Naive thymus-derived CD4-positive, alpha-beta T cell (primary cell): ENCODE results near the gene PSMB11. TPM values are rescaled to one million over a fixed set of nuclear protein-coding genes. Genes with fewer than 3 reads are reported as not detected.
A peak's percentile ranks its signal among the peaks of the same experiment; 100 is the strongest.
"Not testable (repeated sequence)": the region's sequence is repeated elsewhere in the genome, so short reads cannot be mapped to it uniquely, and the experiment has no call there.

Experiments used
- ATAC-seq: fragments of 150-1000 bp; cut with Tn5 transposase; 2 replicates; pipeline ENCODE4 v1.10.0; 2021; ENCODE audit warnings: mild to moderate bottlenecking, moderate library complexity
- CTCF ChIA-PET: fragments of 350-600 bp; sonication (Branson Sonifier 250); formaldehyde crosslinking; loops from one replicate; lab custom pipeline; 2021; ENCODE audit warnings: antibody characterized with exemption; lab: Charles Lee
- POLR2A ChIA-PET: fragments of 350-600 bp; sonication (Branson Sonifier 250); formaldehyde crosslinking; loops from one replicate; lab custom pipeline; 2021; ENCODE audit warnings: antibody characterized with exemption, inconsistent platforms; lab: Charles Lee
- DNase-seq, 9 donors: peaks; one replicate each; pipeline versions ENCODE4 v3.0.0 to v3.0.0-alpha.2; 2020 to 2022; ENCODE audit warnings: mixed read lengths in 1 of 9
- H3K27ac ChIP-seq: one replicate; pipeline ENCODE4 v1.7.0; 2013; ENCODE audit warnings: mild to moderate bottlenecking, low read depth, low read length, moderate library complexity
- H3K27me3 ChIP-seq, 2 donors: one replicate each; pipeline ENCODE4 v1.7.0; 2013; ENCODE audit warnings: low read length in 2 of 2, mild to moderate bottlenecking in 2 of 2, moderate library complexity in 2 of 2; ENCODE audit not compliant: control insufficient read depth in 2 of 2, insufficient read depth in 2 of 2
- H3K36me3 ChIP-seq, 3 experiments: 1 replicate in 2 of 3; 2 replicates in 1 of 3; pipeline ENCODE4 v1.7.0; 2013; ENCODE audit warnings: low read length in 3 of 3, mild to moderate bottlenecking in 3 of 3, moderate library complexity in 1 of 3; ENCODE audit not compliant: insufficient read depth in 3 of 3, control insufficient read depth in 2 of 3
- H3K4me1 ChIP-seq, 2 donors: one replicate each; pipeline ENCODE4 v1.7.0; 2013; ENCODE audit warnings: low read length in 2 of 2, mild to moderate bottlenecking in 2 of 2, moderate library complexity in 1 of 2; ENCODE audit not compliant: control insufficient read depth in 2 of 2, insufficient read depth in 2 of 2
- H3K4me3 ChIP-seq: 2 replicates; pipeline ENCODE4 v1.7.0; 2013; ENCODE audit warnings: mild to moderate bottlenecking, low read length
- H3K9me3 ChIP-seq, 3 experiments: 1 replicate in 2 of 3; 2 replicates in 1 of 3; pipeline ENCODE4 v1.7.0; 2013; ENCODE audit warnings: low read length in 3 of 3; ENCODE audit not compliant: control insufficient read depth in 2 of 3
- H3K27ac Mint-ChIP-seq, 9 donors: one replicate each; pipeline ENCODE4 v1.8.0; 2020 to 2022; ENCODE audit warnings: mixed read lengths in 9 of 9, mild to moderate bottlenecking in 8 of 9, moderate library complexity in 5 of 9, inconsistent platforms in 2 of 9
- H3K27me3 Mint-ChIP-seq, 5 donors: one replicate each; pipeline ENCODE4 v1.8.0; 2021 to 2022; ENCODE audit warnings: mixed read lengths in 5 of 5, mild to moderate bottlenecking in 1 of 5
- H3K36me3 Mint-ChIP-seq, 5 donors: one replicate each; pipeline ENCODE4 v1.8.0; 2020 to 2022; ENCODE audit warnings: mixed read lengths in 5 of 5, mild to moderate bottlenecking in 3 of 5, inconsistent platforms in 1 of 5
- H3K4me1 Mint-ChIP-seq, 7 donors: one replicate each; pipeline ENCODE4 v1.8.0; 2020 to 2022; ENCODE audit warnings: mixed read lengths in 7 of 7, mild to moderate bottlenecking in 3 of 7, inconsistent platforms in 1 of 7
- H3K4me3 Mint-ChIP-seq, 10 donors: one replicate each; pipeline ENCODE4 v1.8.0; 2020 to 2022; ENCODE audit warnings: mild to moderate bottlenecking in 10 of 10, mixed read lengths in 10 of 10, moderate library complexity in 6 of 10, inconsistent platforms in 2 of 10
- H3K9me3 Mint-ChIP-seq, 11 donors: one replicate each; pipeline ENCODE4 v1.8.0; 2020 to 2022; ENCODE audit warnings: mixed read lengths in 11 of 11, mild to moderate bottlenecking in 4 of 11, inconsistent platforms in 1 of 11, moderate library complexity in 1 of 11
- intact Hi-C, 2 donors: fragments of 100-400 bp; cut with micrococcal nuclease; formaldehyde crosslinking; loops; one replicate each; pipeline ENCODE4 v1.15.1; 2023
- polyA plus RNA-seq, 2 donors: library from polyadenylated mRNA; unstranded; fragments of 300-500 nt; fragmentation: Illumina TruSeq; gene quantifications; one replicate each; pipeline ENCODE4 v1.2.3, GENCODE V29; 2021
- total RNA-seq, 6 experiments: library from RNA in 5 of 6; stranded (reverse) in 5 of 6; gene quantifications; 1 replicate in 5 of 6; 2 replicates in 1 of 6; pipeline ENCODE4 v1.2.3 and lab custom pipeline; 2021 to 2026

PSMB11 gene
- total and polyA plus RNA-seq, 7 experiments from 2014 or later, result 0.32 to 1.2 (median 0.69) TPM; not detected in 1

- Histone ChIP-seq H3K36me3 (no peaks in the 10 kb centered on the region), H3K27ac (peak within 1 kb of the TSS; percentile 68), H3K9me3 (no peaks in the 10 kb centered on the region), H3K4me1 (peaks cover 9 to 25% of the 10 kb centered on the region in 2 donors), H3K4me3 (peak within 1 kb of the TSS; percentile 82), H3K27me3 (no peaks in the 10 kb centered on the region)
- POLR2A ChIA-PET, result interaction anchor here (0.6 to 5.8 kb wide), 6 partner anchors 12 to 61 kb away, joined by 3 to 37 read pairs (median 3); no protein-coding TSS in a partner anchor
- Mint-ChIP-seq H3K9me3 (no peaks in the 10 kb centered on the region), H3K27me3 (no peaks in the 10 kb centered on the region), H3K4me3 (peak within 1 kb of the TSS; percentile 89 to 100 (median 94)), H3K36me3 (peaks cover 0 to under 1% (median 0%) of the 10 kb centered on the region in 5 donors), H3K27ac (peak within 1 kb of the TSS; percentile 92 to 99 (median 98)), H3K4me1 (peaks cover 12 to 56% (median 49%) of the 10 kb centered on the region in 7 donors)
- DNase-seq, result peak; percentile 59 to 84 (median 74)
- intact Hi-C loops, result loop anchor here in 1 of 2 donors (5.0 kb wide), 1 partner anchor 1743 kb away; the partner anchor contains the start of gene HNRNPC
- CTCF ChIA-PET, result interaction anchor here (0.7 kb wide), 1 partner anchor 57 kb away, joined by 4 read pairs; no protein-coding TSS in a partner anchor
- peak; percentile 28 for ATAC-seq
Measured at GRCh38 chr14:23009939-23010726, 31.9 kb upstream of the PSMB11 start, which contains the start of gene C14orf93. Gene C14orf93, minus strand, starts transcription at chr14:23010143. Its CDS starts 11,120 bp downstream, at chr14:22999023.

GRCh38 chr14:23013054-23013748 lies 28.8 kb upstream of the PSMB11 start:
- peaks cover 12 to 43% (median 37%) of the 10 kb centered on the region in 7 donors for H3K4me1 Mint-ChIP-seq
- H3K27me3 Mint-ChIP-seq, result no peaks in the 10 kb centered on the region
- H3K27ac ChIP-seq, result no peak overlapping the region
- ChIA-PET POLR2A (interaction anchor here (3.1 to 5.8 kb wide), 2 partner anchors 9 to 15 kb away, joined by 10 to 37 read pairs; no protein-coding TSS in a partner anchor), CTCF (interaction anchor here (1.0 to 1.5 kb wide), 2 partner anchors 10 to 42 kb away, joined by 3 read pairs; no protein-coding TSS in a partner anchor)
- ATAC-seq, result no peak
- H3K4me1 ChIP-seq, result peaks cover 3 to 18% of the 10 kb centered on the region in 2 donors
- no peaks in the 10 kb centered on the region for H3K36me3 Mint-ChIP-seq
- H3K4me3 Mint-ChIP-seq, result no peak overlapping the region
- no peak for DNase-seq
- no peaks in the 10 kb centered on the region for H3K27me3 ChIP-seq
- peak overlapping the region in 8 of 9 donors; percentile 2 to 58 (median 14) for H3K27ac Mint-ChIP-seq
- intact Hi-C loops, result no loop called here
- no peaks in the 10 kb centered on the region for H3K9me3 ChIP-seq
- no peaks in the 10 kb centered on the region for H3K9me3 Mint-ChIP-seq
- no peak overlapping the region for H3K4me3 ChIP-seq
- H3K36me3 ChIP-seq, result no peaks in the 10 kb centered on the region

- H3K36me3 ChIP-seq, DNase-seq, H3K36me3 Mint-ChIP-seq, intact Hi-C loops, H3K4me3 Mint-ChIP-seq, H3K9me3 ChIP-seq, H3K9me3 Mint-ChIP-seq, ATAC-seq, H3K27ac ChIP-seq, H3K4me3 ChIP-seq, H3K27me3 ChIP-seq, H3K27me3 Mint-ChIP-seq: not testable (repeated sequence)
- peaks cover 8 to 39% (median 32%) of the 10 kb centered on the region in 7 donors for H3K4me1 Mint-ChIP-seq
- H3K27ac Mint-ChIP-seq, result peak overlapping the region in 1 of 9 donors; percentile 2
- ChIA-PET POLR2A (interaction anchor here (5.8 kb wide), 1 partner anchor 8 kb away, joined by 37 read pairs; no protein-coding TSS in a partner anchor), CTCF (interaction anchor here (1.5 kb wide), 1 partner anchor 10 kb away, joined by 3 read pairs; no protein-coding TSS in a partner anchor)
- H3K4me1 ChIP-seq, result peaks cover 3 to 14% of the 10 kb centered on the region in 2 donors
Measured at GRCh38 chr14:23013749-23014054, 28.3 kb upstream of the PSMB11 start.

- Histone ChIP-seq H3K4me1 (peaks cover 0 to 15% of the 10 kb centered on the region in 2 donors), H3K9me3 (no peaks in the 10 kb centered on the region), H3K27me3 (no peaks in the 10 kb centered on the region), H3K36me3 (no peaks in the 10 kb centered on the region), H3K27ac (peak overlapping the region; percentile 49), H3K4me3 (no peak overlapping the region)
- POLR2A ChIA-PET, result interaction anchor here (0.7 to 5.8 kb wide), 6 partner anchors 6 to 19 kb away, joined by 3 to 37 read pairs (median 12); partner anchors contain the start of gene PSMB5
- intact Hi-C loops, result no loop called here
- Mint-ChIP-seq H3K4me3 (peak overlapping the region; percentile 25 to 78 (median 72)), H3K27me3 (no peaks in the 10 kb centered on the region), H3K9me3 (no peaks in the 10 kb centered on the region), H3K4me1 (peaks cover 4 to 30% (median 22%) of the 10 kb centered on the region in 7 donors), H3K36me3 (no peaks in the 10 kb centered on the region), H3K27ac (peak overlapping the region in 8 of 9 donors; percentile 81 to 93 (median 89))
- CTCF ChIA-PET, result interaction anchor here (2.1 kb wide), 2 partner anchors 9 to 14 kb away, joined by 5 to 7 read pairs; no protein-coding TSS in a partner anchor
- DNase-seq (peak in 1 of 9 donors; percentile 20), ATAC-seq (no peak)
Measured at GRCh38 chr14:23015618-23016017, 26.4 kb upstream of the PSMB11 start.

GRCh38 chr14:23017091-23017490 lies 24.9 kb upstream of the PSMB11 start:
- Mint-ChIP-seq H3K4me3 (no peak overlapping the region), H3K36me3 (no peaks in the 10 kb centered on the region), H3K9me3 (no peaks in the 10 kb centered on the region), H3K27ac (peak overlapping the region in 2 of 9 donors; percentile 65 to 73), H3K27me3 (no peaks in the 10 kb centered on the region), H3K4me1 (peaks cover 15 to 40% (median 32%) of the 10 kb centered on the region in 7 donors)
- ChIA-PET POLR2A (interaction anchor here (1.6 to 3.5 kb wide), 2 partner anchors 10 to 14 kb away, joined by 4 to 37 read pairs; no protein-coding TSS in a partner anchor), CTCF (interaction anchor here (0.6 to 2.1 kb wide), 3 partner anchors 12 to 43 kb away, joined by 5 to 7 read pairs (median 5); no protein-coding TSS in a partner anchor)
- Histone ChIP-seq H3K9me3 (no peaks in the 10 kb centered on the region), H3K27me3 (no peaks in the 10 kb centered on the region), H3K36me3 (no peaks in the 10 kb centered on the region), H3K4me3 (no peak overlapping the region), H3K27ac (no peak overlapping the region), H3K4me1 (peaks cover 0 to 29% of the 10 kb centered on the region in 2 donors)
- DNase-seq (no peak), ATAC-seq (no peak)
- intact Hi-C loops, result no loop called here

- Mint-ChIP-seq H3K36me3 (no peaks in the 10 kb centered on the region), H3K27ac (peak overlapping the region in 3 of 9 donors; percentile 36 to 46 (median 42)), H3K4me1 (peaks cover 20 to 49% (median 42%) of the 10 kb centered on the region in 7 donors), H3K27me3 (no peaks in the 10 kb centered on the region), H3K9me3 (no peaks in the 10 kb centered on the region), H3K4me3 (peak overlapping the region in 1 of 10 donors; percentile 9)
- DNase-seq (no peak), ATAC-seq (no peak)
- no peaks in the 10 kb centered on the region for H3K36me3 ChIP-seq
- H3K4me3 ChIP-seq, result no peak overlapping the region
- POLR2A ChIA-PET, result interaction anchor here (0.6 to 3.5 kb wide), 4 partner anchors 11 to 82 kb away, joined by 3 to 37 read pairs (median 3); no protein-coding TSS in a partner anchor
- intact Hi-C loops, result no loop called here
- CTCF ChIA-PET, result no interaction called here
- H3K9me3 ChIP-seq, result no peaks in the 10 kb centered on the region
- no peaks in the 10 kb centered on the region for H3K27me3 ChIP-seq
- peaks cover 0 to 39% of the 10 kb centered on the region in 2 donors for H3K4me1 ChIP-seq
- H3K27ac ChIP-seq, result no peak overlapping the region
Measured at GRCh38 chr14:23018107-23018506, 23.9 kb upstream of the PSMB11 start.
